HepG2 (cell line): ENCODE data around the gene MLX. TPM values are rescaled to one million over a fixed set of nuclear protein-coding genes. Genes with fewer than 3 reads are reported as not detected.

Experiments used
- ARID4A ChIP-seq: sonication (generic); formaldehyde crosslinking; IDR thresholded peaks from 2 replicates; pipeline ENCODE4 v1.5.0; 2020; ENCODE audit warnings: mild to moderate bottlenecking, missing genetic modification reagents, borderline replicate concordance
- BCL3 ChIP-seq: sonication (generic); formaldehyde crosslinking; IDR thresholded peaks from 2 replicates; pipeline ENCODE4 v1.5.1; 2020; ENCODE audit warnings: mild to moderate bottlenecking, missing genetic modification reagents, moderate library complexity
- FOSL2 ChIP-seq: sonication (generic); formaldehyde crosslinking; IDR thresholded peaks from 2 replicates; pipeline ENCODE4 v1.4.0; 2020; ENCODE audit warnings: missing genetic modification reagents
- HNF4A ChIP-seq: sonication (generic); formaldehyde crosslinking; IDR thresholded peaks from 2 replicates; pipeline ENCODE4 v1.4.0; 2020; ENCODE audit warnings: missing genetic modification reagents
- HNF4G ChIP-seq, 2 experiments: sonication (generic) in 1 of 2; formaldehyde crosslinking in 1 of 2; IDR thresholded peaks; 2 replicates each; pipeline versions ENCODE4 v1.4.0 to v1.6.1; 2011 to 2020; ENCODE audit warnings: borderline replicate concordance in 2 of 2, low read depth in 2 of 2, mild to moderate bottlenecking in 2 of 2, low read length in 1 of 2, missing genetic modification reagents in 1 of 2, moderate library complexity in 1 of 2
- JUN ChIP-seq: sonication (generic); formaldehyde crosslinking; IDR thresholded peaks from 2 replicates; pipeline ENCODE4 v1.4.0; 2020; ENCODE audit warnings: mild to moderate bottlenecking, missing genetic modification reagents
- MTA1 ChIP-seq: sonication (generic); formaldehyde crosslinking; IDR thresholded peaks from 2 replicates; pipeline ENCODE4 v1.4.0; 2020; ENCODE audit warnings: missing genetic modification reagents, mild to moderate bottlenecking, borderline replicate concordance
- PPARG ChIP-seq: conservative IDR thresholded peaks from 2 replicates; pipeline ENCODE4 v1.6.1; 2016; ENCODE audit warnings: missing biosample characterization, missing genetic modification reagents
- TEAD3 ChIP-seq: optimal IDR thresholded peaks from 2 replicates; pipeline ENCODE3; 2016; ENCODE audit warnings: borderline replicate concordance
- ZFAT ChIP-seq: sonication (generic); formaldehyde crosslinking; conservative IDR thresholded peaks from 2 replicates; pipeline ENCODE4 v1.8.1; 2023; ENCODE audit warnings: missing genetic modification reagents, inconsistent platforms
- ZFP62 ChIP-seq: sonication (generic); formaldehyde crosslinking; IDR thresholded peaks from 2 replicates; pipeline ENCODE4 v1.4.0; 2020; ENCODE audit warnings: missing genetic modification reagents
- ZSCAN9 ChIP-seq: IDR thresholded peaks from 2 replicates; pipeline ENCODE4 v1.6.1; 2016; ENCODE audit warnings: borderline replicate concordance
- polyA plus RNA-seq, 8 experiments: library from polyadenylated mRNA; depleted of rRNA in 3 of 8; stranded (reverse) in 7 of 8; unstranded in 1 of 8; fragments of >200 nt; fragmentation: Illumina TruSeq in 4 of 8; extraction: Trizol in 4 of 8; gene quantifications; 2 replicates each; pipeline versions ENCODE4 v1.2.1 to v1.2.3, GENCODE V29; 2011 to 2016; ENCODE audit warnings: low read depth in 4 of 8, missing spikeins in 1 of 8, mixed read lengths in 1 of 8; ENCODE audit not compliant: insufficient read depth in 1 of 8
- total RNA-seq, 5 experiments: library from RNA; depleted of rRNA; stranded (reverse); fragments of >200 nt; fragmentation: Illumina TruSeq; extraction: Trizol; gene quantifications; 2 replicates each; pipeline ENCODE4 v1.2.3, GENCODE V29; 2016; ENCODE audit warnings: low read depth in 1 of 5
- TF ChIP-seq, protein P1 (sequence below): sonication (generic); formaldehyde crosslinking; IDR thresholded peaks from 2 replicates; pipeline ENCODE4 v1.4.0; 2020; ENCODE audit warnings: mild to moderate bottlenecking, missing genetic modification reagents

MLX gene
- total and polyA plus RNA-seq, 2 of the 13 experiments (the other 11 are each of a cell fraction or from before 2014, with no cell fraction given) = 38.9 to 74.4 TPM

DNA sequence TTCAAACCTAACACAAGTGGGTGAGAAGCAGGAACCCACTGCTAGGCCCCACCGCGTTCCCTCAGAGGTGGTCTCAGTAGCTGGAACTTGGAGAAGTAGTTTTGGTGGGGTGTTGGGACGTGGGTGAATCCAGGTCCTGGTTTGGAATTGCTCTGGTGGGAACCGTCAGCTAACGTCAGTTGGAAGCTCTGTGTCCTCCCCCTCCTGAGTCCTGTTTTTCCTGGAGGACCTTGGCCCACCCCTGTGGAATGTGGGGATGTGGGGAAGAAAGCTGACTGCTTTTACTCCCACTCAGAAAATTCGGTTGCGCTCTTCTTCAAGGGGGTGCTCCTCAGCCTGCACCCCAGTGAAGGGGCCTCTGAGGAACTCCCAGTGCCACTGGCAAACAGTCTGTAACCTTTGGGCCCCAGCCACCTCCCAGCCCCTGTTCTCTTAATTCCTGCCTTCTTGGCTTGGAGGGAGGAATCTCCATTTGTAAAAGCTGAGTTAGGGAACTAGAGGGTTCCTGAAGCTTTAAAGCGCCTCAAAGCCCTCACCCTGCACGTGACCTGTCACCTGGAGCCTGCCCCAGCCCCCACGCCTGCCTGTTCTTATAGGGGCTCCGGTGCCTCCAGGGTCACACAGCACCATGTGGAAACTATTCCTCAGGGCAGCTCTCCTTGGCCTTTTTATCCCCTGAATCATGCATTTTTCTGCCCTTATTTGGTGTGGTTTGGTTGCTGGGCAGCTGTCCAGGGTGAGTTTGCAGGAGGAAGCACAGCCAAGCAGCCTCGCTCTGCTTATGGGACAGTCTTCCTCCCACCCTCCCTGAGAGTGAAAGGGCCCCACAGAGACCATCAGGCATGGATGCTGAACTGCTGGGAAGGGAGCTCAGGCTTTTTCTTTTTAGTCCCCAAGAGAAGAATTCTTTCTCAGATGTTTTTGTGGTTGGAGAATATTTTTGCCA, 47.1 kb upstream of the MLX start (continued):
- 0 out of 2 replicates have a peak, but pooled peaks have one; percentile 8 for TF ChIP-seq MTA1
- peak; percentile 22; the same call in 1 of the 2 replicates for TF ChIP-seq ARID4A
- TF ChIP-seq BCL3 (CRISPR knock-in tag) = no peak
- no peak for TF ChIP-seq ZFP62 (CRISPR knock-in tag)
- no peak for TF ChIP-seq PPARG (CRISPR knock-in tag)
- TF ChIP-seq, protein P1, sequence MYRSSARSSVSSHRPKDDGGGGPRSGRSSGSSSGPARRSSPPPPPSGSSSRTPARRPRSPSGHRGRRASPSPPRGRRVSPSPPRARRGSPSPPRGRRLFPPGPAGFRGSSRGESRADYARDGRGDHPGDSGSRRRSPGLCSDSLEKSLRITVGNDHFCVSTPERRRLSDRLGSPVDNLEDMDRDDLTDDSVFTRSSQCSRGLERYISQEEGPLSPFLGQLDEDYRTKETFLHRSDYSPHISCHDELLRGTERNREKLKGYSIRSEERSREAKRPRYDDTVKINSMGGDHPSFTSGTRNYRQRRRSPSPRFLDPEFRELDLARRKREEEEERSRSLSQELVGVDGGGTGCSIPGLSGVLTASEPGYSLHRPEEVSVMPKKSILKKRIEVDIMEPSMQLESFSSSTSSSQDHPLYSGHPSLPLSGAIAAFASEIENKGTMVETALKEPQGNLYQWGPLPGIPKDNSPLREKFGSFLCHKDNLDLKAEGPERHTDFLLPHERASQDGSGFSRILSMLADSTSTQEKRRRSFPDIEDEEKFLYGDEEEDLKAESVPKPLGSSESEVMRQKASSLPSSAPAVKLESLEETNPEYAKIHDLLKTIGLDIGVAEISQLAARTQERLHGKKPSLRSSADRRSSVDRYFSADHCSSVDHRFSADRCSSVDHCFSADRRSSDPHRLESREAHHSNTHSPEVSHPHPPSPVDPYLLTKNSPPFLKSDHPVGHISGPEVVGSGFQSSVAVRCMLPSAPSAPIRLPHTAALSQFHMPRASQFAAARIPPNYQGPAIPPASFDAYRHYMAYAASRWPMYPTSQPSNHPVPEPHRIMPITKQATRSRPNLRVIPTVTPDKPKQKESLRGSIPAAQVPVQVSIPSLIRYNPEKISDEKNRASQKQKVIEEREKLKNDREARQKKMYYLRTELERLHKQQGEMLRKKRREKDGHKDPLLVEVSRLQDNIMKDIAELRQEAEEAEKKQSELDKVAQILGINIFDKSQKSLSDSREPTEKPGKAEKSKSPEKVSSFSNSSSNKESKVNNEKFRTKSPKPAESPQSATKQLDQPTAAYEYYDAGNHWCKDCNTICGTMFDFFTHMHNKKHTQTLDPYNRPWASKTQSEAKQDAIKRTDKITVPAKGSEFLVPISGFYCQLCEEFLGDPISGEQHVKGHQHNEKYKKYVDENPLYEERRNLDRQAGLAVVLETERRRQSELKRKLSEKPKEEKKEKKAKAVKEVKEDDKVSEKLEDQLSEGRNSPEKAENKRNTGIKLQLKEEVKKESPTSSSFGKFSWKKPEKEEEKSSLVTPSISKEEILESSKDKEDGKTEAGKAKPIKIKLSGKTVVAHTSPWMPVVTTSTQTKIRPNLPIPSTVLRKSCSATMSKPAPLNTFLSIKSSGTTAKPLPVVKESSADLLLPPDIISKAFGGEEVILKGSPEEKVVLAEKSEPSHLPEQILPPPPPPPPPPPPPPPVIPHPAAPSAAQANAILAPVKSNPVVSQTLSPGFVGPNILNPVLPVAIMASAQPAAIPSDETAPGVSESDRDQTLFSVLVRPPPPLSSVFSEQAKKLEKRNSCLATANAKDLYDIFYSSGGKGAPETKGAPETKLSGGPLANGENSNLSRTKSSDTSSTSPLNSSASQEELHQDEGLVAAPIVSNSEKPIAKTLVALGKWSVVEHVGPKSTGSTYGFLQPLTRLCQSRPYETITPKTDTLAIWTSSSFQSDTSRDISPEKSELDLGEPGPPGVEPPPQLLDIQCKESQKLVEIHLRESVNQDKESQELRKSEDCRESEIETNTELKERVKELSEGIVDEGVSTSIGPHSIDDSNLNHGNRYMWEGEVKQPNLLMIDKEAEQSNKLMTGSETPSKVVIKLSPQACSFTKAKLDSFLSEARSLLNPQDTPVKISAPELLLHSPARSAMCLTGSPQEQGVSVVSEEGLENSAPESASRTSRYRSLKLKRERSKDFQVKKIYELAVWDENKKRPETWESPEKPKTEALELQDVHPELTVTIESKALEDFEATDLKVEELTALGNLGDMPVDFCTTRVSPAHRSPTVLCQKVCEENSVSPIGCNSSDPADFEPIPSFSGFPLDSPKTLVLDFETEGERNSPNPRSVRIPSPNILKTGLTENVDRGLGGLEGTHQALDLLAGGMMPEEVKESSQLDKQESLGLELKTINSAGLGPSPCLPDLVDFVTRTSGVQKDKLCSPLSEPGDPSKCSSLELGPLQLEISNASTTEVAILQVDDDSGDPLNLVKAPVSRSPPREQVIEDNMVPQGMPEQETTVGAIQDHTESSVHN = peak; percentile 30; the same call in 1 of the 2 replicates
- TF ChIP-seq ZSCAN9 (CRISPR knock-in tag) = peak; percentile 82; the same call in 1 of the 2 replicates
- TF ChIP-seq HNF4G (IDR thresholded peaks at IDR 0.05; ENCODE audit: borderline replicate concordance, low read depth, low read length) = 0 out of 2 replicates have a peak, but pooled peaks have one; percentile 11
- TF ChIP-seq HNF4G (CRISPR knock-in tag; IDR thresholded peaks at IDR 0.05; ENCODE audit: borderline replicate concordance, low read depth) = no peak
- TF ChIP-seq JUN = 0 out of 2 replicates have a peak, but pooled peaks have one; percentile 38
- no peak for TF ChIP-seq HNF4A (CRISPR knock-in tag)
- peak; percentile 82 for TF ChIP-seq FOSL2 (CRISPR knock-in tag)
- TF ChIP-seq ZFAT = no peak
- peak; percentile 66 for TF ChIP-seq TEAD3 (CRISPR knock-in tag)
